Measurements from ENCODE around the gene FBXO27.

DNA sequence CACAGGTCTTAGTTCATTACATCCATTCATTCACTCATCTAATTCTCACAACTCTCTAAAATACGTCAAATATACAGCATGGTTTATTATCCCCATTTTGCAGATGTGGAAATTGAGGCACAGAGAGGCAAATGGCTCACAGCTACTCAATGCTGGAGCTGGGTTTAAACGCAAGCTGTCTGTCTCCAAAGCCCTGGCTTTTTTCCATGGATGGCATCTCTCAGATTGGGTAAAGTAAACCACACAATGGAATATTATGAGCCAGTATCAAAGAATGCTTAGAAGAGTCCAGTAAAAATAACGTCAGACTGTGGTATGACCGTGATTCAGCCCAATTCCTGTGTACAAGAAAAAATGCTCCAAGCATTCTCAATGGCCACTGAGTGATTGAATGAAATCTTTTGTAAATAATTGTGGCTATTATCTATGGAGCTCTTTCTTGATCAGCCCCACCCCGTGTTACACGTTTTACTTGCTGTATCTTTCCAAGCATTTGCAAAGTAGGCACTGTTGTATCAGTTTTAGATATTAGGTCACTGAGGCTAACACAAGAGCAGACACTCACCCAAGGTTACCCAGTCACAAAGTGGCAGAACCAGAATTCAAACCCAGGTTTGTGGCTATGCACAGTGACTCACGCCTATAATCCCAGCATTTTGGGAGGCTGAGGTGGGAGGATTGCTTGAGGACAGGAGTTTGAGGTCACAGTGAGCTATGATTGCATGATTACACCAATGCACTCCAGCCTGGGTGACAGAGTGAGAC lies 46.3 kb upstream of the FBXO27 start:
- TF ChIP-seq, protein P1, sequence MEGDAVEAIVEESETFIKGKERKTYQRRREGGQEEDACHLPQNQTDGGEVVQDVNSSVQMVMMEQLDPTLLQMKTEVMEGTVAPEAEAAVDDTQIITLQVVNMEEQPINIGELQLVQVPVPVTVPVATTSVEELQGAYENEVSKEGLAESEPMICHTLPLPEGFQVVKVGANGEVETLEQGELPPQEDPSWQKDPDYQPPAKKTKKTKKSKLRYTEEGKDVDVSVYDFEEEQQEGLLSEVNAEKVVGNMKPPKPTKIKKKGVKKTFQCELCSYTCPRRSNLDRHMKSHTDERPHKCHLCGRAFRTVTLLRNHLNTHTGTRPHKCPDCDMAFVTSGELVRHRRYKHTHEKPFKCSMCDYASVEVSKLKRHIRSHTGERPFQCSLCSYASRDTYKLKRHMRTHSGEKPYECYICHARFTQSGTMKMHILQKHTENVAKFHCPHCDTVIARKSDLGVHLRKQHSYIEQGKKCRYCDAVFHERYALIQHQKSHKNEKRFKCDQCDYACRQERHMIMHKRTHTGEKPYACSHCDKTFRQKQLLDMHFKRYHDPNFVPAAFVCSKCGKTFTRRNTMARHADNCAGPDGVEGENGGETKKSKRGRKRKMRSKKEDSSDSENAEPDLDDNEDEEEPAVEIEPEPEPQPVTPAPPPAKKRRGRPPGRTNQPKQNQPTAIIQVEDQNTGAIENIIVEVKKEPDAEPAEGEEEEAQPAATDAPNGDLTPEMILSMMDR (IDR thresholded peaks at IDR 0.05): no peak
- no peak for TF ChIP-seq ESRRA (CRISPR knock-in tag; IDR thresholded peaks at IDR 0.05; ENCODE audit: borderline replicate concordance)
- no peak for TF ChIP-seq ZNF121 (CRISPR knock-in tag; IDR thresholded peaks at IDR 0.05)
- TF ChIP-seq, protein P2, sequence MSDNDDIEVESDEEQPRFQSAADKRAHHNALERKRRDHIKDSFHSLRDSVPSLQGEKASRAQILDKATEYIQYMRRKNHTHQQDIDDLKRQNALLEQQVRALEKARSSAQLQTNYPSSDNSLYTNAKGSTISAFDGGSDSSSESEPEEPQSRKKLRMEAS (CRISPR knock-in tag; IDR thresholded peaks at IDR 0.05): no peak
- TF ChIP-seq, protein P3, sequence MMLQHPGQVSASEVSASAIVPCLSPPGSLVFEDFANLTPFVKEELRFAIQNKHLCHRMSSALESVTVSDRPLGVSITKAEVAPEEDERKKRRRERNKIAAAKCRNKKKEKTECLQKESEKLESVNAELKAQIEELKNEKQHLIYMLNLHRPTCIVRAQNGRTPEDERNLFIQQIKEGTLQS (CRISPR knock-in tag; conservative IDR thresholded peaks at IDR 0.05): no peak
- no peak for TF ChIP-seq NFE2L1 (CRISPR knock-in tag; IDR thresholded peaks at IDR 0.05)
- TF ChIP-seq PRRX2 (CRISPR knock-in tag; IDR thresholded peaks at IDR 0.05): no peak
- TF ChIP-seq CREM (CRISPR knock-in tag; IDR thresholded peaks at IDR 0.05): no peak
